ENCODE results near the gene SENP8.

SENP8 gene

DNA sequence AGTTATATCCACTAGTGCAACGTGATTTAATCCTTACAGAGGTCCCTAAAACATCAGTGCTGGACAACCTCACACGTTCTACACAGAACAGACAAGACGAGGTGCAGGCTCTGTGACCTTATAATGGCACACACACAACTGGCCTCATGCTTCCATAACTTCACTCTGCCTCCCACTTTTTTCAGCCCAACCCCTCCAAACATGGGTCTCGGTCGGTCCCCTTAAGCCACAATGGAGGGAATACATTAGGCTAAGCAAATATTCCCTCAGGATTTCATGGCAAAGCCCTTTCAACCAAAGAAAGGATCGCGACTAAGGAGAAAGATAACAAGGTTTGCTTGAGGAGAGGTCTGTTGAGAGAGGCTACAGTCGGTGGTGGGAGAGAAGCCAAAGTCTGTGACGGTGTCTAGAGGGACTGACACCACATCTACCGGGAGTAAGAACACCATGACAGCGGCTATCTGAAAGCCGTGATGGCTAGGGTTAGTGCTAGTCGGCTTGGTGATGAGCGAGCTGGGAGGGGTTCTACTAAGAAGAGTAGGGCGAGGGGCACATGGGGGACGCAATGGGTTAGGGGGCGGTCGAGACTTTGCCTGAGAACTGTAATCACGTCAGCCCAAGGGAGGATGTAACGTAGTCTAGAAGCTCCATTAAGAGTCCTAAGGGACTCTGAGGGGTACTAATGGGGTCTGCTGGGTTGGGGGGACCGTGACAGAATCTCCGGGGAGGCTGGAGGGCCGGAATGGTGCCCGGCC lies 1.3 kb upstream of the SENP8 start:
- no peak for DNase-seq

DNA sequence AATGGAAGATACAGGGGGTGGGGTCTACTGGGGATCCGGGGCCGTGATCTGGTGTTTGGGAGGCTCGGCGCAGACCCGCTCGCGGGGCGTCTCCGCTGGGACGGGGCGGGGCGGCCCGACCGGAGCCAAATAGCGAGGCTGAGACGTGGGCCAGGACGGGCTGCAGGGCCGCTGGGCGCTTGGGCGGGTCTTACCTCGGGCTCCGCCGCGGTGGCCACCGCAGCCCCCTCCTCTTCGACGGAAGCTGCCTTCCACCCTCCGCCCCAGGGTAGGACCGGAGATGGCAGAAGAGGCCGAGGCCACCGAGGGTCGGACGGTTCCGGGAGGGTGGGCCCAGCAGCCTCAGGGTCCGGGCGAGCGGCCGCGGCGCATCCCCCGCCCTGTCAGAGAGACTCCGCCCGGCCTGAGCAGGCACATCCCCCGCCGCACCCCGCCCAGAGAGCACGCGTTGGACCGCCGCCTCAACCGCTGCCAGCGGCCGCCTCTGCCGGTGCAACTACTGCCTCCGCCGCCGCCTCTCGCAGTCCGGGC lies 652 bp upstream of the SENP8 start:
- peak; percentile 64 for DNase-seq

DNA sequence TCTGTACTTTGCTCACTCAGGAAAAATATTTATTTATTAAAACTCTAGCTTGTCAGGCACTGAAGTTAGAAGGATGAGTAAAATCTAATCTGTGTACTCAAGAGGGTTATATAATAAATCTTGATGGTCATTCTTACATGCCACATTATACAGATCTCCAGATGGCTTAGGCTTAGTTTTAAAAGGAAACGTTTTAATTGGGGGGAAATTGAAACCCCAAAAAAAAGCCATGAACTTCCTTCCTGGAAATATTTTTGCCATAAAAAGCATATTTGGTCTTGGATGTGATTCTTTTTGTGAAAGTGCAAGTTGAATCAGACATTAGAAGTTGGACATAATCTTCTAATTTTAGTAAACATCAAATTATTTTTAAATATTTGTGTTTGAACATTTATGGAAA lies 6.0 kb downstream of the SENP8 start:
- no peak for DNase-seq

GRCh38 chr15:72127724-72128322 lies 9.6 kb downstream of the SENP8 start:
- DNase-seq = no peak

DNA sequence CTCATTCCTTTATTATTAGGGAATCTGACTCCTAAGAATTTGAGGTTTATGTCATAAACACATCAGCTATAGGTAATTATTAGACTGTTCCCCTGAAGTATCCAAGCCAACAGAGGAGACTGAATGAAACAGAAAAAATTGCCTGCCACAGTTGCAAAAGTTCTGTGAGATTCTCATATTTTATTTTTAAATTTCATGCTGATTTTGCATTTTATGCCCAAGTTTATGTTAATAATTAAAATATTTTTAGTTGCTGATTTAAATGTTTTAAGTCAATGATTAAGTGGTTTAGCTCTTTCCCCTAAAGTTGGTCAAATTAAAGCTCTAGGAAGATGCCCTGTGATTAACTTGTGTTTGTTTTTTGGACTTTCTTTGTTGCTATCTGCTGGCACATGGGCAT lies 10.2 kb downstream of the SENP8 start:
- no peak for DNase-seq

DNA sequence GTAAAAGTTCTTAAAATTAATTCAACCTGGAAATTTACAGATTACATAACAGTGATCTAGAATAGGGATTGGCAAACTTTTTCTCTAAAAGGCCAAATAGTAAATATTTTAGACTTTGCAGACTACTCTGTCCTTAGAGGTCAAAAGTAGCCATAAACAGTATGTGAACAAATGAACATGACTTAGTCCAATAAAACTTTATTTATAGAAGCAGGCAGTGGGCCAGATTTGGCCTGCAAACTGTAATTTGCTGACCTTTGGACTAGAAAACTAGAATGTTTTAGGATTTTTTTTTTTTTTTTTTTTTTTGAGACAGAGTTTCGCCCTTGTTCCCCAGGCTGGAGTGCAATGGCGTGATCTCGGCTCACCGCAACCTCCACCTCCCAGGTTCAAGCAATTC lies 12.1 kb downstream of the SENP8 start:
- DNase-seq = no peak

GRCh38 chr15:72131922-72132321 lies 13.7 kb downstream of the SENP8 start:
- DNase-seq = no peak

GRCh38 chr15:72133211-72133610 lies 15.0 kb downstream of the SENP8 start:
- DNase-seq = no peak

DNA sequence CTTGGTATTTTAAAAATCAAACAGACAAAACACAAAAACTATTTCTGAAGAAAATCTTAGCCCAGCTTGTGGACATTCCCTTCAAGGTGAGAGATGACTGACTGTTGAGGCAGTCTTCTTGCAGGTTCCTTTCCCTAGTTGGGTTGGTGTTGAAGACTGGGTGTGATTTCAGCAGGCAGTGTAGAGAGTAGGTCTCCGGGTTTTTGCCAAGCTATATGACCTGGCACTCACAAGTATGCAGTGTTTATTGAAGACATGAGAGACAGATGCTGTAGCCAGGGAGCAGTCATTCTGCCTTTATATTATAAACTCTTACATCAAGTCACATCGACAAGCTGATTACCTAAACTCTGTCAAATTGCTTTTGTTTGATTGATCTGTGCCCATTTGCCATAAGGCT lies 17.5 kb downstream of the SENP8 start:
- DNase-seq = peak; percentile 91

DNA sequence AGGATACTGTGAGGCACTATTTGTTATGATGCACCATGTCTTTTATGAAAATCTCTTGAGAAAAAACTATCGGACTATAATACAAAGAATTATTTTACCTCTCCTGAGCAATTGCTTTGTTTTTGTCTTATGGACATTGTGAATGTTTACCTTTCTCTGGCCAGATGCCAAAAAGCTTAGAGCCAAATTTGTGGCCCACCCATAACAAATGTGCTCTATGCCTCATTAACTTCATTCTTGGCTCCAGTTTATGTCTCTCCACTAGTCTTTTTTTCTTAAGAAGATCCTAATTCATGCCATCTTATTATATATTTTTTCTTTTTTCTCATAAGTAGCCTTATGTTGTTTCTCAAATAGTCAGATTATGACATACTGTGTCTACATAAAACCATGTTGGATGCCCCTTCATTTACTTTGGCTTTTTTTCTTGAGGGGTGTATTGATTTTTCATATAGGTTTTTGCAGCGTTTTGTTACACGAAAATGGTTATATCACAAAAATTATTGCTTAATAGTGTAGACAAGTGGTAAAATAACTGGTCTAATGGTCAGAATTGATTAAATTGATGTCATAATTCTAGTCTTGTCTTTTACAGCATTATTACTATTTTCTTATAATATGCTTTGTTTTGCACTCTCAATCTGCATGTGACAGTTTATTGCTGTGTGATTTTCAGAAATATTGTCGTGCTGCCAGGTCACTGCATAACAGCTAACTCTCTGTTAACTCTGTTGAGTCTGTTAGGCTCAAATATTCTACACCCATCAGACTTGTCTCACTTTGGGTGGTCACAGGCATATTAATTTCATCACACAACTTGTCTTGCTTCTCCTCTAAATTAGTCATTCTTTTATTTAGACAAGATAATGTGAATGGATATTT lies 18.2 kb downstream of the SENP8 start:
- peak; percentile 91 for DNase-seq

- no peak for DNase-seq
Measured at GRCh38 chr15:72139667-72140066, 21.5 kb downstream of the SENP8 start.

GRCh38 chr15:72140088-72140487 lies 21.9 kb downstream of the SENP8 start:
- no peak for DNase-seq

GRCh38 chr15:72141171-72142084 lies 23.2 kb downstream of the SENP8 start:
- DNase-seq = no peak

DNA sequence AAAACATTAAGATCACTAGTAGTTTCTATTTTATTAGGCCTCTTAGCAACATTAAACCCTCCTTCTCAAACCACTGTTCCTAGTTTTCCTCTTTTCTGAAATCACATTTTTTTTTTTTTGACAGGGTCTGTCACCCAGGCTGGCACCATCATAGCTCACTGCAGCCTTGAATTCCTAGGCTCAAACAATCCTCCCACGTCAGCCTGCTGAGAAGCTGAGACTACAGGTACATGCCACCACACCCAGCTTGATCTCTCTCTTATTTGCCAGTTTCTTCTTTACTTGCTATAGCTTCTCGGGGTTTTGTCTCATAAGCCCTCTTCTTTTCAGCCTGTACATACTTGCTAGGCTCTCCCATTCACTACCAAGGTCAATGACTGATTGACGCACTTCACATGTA lies 28.0 kb downstream of the SENP8 start:
- no peak for DNase-seq

- DNase-seq = no peak
Measured at GRCh38 chr15:72146934-72147333, 28.7 kb downstream of the SENP8 start.

- DNase-seq = no peak
Measured at GRCh38 chr15:72147418-72147817, 29.2 kb downstream of the SENP8 start.

- no peak for DNase-seq
Measured at GRCh38 chr15:72153269-72154000, 35.2 kb downstream of the SENP8 start.

DNA sequence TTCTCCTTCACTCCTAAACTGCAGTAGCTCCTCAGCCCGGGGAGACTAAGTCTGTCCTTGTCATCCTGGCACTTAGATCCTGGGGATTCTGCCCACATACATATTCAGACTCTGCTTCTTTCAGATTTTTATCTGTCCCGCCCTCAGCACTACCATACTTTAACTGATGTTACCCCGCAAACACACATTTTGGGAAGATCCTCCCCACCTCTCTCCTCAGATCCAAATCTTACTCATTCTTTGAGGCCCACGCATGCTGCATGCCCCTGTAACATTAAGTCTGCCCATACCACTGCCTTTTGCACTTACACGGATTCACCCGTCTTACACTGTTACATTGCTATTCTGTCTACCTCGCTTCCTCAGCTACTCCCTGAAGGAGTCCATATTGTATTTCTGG lies 36.1 kb downstream of the SENP8 start:
- no peak for DNase-seq

DNA sequence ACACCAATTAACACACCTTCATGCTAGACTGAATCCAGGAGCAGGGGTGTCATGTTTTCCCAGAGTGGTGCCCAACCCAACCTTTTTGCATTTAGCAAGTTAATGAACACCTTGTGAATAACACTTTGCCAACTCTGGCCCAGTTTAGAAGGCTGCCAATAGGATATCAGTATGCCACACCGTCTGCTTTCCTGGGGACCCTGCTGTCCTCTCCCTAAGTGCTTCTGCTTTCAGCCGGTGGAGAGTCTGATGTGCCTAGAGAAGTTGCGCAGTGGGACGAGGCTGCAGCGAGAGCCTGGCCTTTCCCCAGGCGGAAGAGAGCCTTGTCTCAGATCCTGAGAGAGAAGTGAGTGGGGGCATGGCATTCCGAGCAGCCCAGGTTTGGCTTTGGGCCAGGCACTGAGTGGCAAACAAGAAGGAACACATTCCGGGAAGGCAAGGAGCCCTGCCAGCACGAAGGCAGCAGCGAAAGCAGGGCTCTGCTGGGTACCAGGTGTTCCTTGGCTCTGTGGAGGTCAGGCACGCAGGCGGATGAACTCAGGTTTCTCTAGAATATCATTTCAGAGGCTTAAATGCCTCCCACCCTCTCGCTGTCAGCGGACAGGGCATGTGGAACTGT lies 36.9 kb downstream of the SENP8 start:
- peak; percentile 45 for DNase-seq

DNA sequence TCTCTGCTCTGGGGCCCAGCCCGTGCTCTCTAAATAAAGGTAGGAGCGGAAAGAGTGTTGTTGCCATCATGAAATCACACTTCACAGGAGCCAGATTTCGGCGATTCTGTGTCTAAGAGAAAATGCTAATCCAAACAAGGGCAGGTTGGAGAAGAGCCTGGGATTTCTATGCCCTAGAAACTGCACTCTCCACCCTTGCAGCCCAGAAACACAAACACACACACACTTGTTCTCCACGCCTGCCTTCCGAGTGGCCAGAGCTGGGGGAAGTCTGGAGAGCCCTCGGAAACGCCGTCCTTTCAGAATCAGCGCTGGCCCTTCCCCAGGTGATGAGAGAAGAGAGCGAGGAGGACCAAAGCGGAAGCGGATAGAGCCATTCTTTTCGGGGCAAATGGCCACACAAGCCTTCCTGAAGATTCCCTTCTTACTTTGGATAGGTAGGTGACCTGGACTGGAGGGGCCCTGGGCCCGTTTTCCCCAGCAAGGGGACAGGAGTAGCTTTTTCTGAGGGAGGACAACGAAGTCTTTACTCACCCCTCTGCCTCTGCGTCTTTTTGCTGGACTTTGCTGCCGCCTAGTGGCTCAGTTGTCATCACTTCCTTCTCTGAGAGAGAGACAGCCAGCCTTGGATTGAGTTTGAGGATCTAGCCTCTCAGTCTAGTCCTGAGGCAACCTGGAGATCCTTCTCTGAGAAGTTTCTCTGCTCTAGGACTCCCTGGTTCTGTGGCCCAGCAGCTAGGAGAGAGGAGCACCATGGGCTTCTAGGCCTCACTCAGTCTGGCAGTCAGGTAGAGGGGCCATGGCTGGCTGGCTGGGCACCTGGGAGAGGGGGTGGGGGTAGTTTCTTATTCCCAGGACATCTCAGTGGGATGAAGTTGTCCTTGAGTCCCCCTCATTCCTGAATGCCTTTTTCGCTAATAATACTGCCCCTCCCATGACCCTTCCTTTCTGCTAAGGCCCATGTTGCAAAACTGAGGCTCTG lies 37.7 kb downstream of the SENP8 start:
- peak; percentile 61 for DNase-seq

Data from NCI-H748 treated with DMSO at 0.1 percent for 48 hours (cell line).